GM12865 (cell line): ENCODE results near the gene NPHP4.

Source experiments
- DNase-seq: peaks from one replicate; pipeline ENCODE4 v3.0.0; 2010; ENCODE audit warnings: low read depth
- H3K4me3 ChIP-seq: 2 replicates; pipeline ENCODE4 v1.5.1; 2011; ENCODE audit warnings: mild to moderate bottlenecking, low read depth, low read length, control low read depth
- CTCF ChIP-seq: IDR thresholded peaks from 2 replicates; pipeline ENCODE4 v1.5.1; 2011; ENCODE audit warnings: low read length, control low read depth, low read depth, inconsistent platforms; ENCODE audit not compliant: insufficient read depth; ENCODE audit errors: missing control alignments

The NPHP4 gene

GRCh38 chr1:5872886-5873285 is 119.3 kb downstream of the NPHP4 start:
- no peak overlapping the region for H3K4me3 ChIP-seq
- no peak for TF ChIP-seq CTCF
- DNase-seq: no peak

- H3K4me3 ChIP-seq: no peak overlapping the region
- DNase-seq: no peak
- TF ChIP-seq CTCF: no peak
Measured at GRCh38 chr1:5868931-5869500, 123.2 kb downstream of the NPHP4 start.

GRCh38 chr1:5865774-5866173 is 126.5 kb downstream of the NPHP4 start:
- TF ChIP-seq CTCF: no peak
- no peak for DNase-seq
- H3K4me3 ChIP-seq: no peak overlapping the region

GRCh38 chr1:5865056-5865455 is 127.2 kb downstream of the NPHP4 start:
- DNase-seq: no peak
- no peak for TF ChIP-seq CTCF
- H3K4me3 ChIP-seq: no peak overlapping the region

- H3K4me3 ChIP-seq: no peak overlapping the region
- TF ChIP-seq CTCF: no peak
- no peak for DNase-seq
Measured at GRCh38 chr1:5864256-5864655, 128.0 kb downstream of the NPHP4 start.

- H3K4me3 ChIP-seq: no peak overlapping the region
- TF ChIP-seq CTCF: no peak
Measured at GRCh38 chr1:5863238-5863637, 129.0 kb downstream of the NPHP4 start.

GRCh38 chr1:5861871-5862825 is 130.1 kb downstream of the NPHP4 start:
- H3K4me3 ChIP-seq: no peak overlapping the region
- no peak for DNase-seq
- no peak for TF ChIP-seq CTCF

More at GRCh38 chr1:5863238-5863637, 129.0 kb downstream of the NPHP4 start:
- no peak for DNase-seq
